ENCODE measurements around the gene TMEM135.

- TF ChIP-seq POLR2AphosphoS5 (IDR thresholded peaks at IDR 0.05; ENCODE audit: low read depth, low read length) = no peak
- TF ChIP-seq POLR2A (IDR thresholded peaks at IDR 0.05; ENCODE audit: low read depth, low read length) = no peak
Measured at GRCh38 chr11:87212891-87213290, 175.2 kb downstream of the TMEM135 start.
